ENCODE results near the gene DHRS11. TPM values are rescaled to one million over a fixed set of nuclear protein-coding genes. Genes with fewer than 3 reads are reported as not detected.

DHRS11 gene
- total RNA-seq, 1 experiment from 2014 or later = 12.9 TPM

DNA sequence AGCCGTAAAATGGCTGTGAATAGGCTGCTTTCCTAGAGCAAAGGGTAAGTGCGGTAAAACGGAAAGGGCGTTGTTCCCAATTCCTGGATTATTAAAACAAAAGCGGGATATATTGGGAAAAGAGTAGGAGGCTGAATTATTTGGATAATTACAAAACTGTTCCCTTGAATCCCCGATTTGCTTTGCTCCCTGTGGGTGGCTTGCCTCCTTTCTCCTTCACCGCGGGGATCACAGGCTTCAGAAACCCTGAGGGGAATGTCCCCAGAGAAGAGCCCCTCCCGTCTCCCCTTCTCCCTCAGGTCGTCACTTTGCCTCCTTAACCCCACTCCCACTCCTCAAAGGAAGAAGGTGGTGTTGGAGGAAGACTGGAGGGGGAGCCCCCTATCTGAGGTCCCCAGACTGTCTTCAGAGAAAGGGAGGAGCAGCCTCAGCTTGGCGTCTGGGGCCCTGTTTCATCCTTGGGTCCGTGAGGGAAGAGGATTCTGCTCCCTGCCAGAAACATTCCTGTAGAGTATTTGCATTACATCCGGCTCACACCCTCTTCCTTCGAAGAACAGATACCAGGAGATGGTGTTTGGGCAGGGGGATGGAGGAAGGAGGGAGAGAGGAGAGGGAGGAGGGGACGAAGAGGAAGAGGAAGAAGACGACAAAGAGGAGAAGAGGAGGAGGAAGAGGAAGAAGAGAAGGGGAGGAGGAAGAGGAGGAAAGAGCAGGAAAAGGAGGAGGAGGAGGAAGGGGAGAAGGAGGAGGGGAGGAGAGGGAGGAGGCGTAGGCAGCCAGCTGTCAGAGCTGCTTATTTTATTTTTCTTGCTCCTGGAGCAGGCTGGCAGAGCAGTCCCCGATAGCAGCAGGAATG lies 41.5 kb downstream of the DHRS11 start:
- in situ Hi-C loops (cut with HindIII; ENCODE audit: low pct_unique_long_range_greater_than_20kb, low sequenced_read_pairs) = no loop called here
- DNase-seq (ENCODE audit: low read depth, low spot score) = no peak

DNA sequence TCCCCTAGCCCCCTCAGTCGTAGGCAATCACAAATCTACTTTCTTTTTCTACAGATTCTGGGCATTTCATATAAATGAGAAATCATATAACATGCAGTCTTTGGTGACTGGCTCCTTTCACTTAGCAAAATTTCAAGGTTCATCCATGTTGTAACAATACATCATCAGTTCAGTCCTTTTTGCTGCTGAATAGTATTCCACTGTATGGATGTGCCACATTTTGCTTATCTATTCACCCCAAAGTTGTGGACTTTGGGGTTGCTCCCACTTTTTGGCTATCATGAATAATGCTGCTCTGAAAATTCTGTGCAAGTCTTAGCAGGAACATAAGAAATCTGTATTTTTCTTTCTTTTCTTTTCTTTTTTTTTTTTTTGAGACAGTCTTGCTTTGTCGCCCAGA lies 48.7 kb downstream of the DHRS11 start:
- in situ Hi-C loops (cut with HindIII; ENCODE audit: low pct_unique_long_range_greater_than_20kb, low sequenced_read_pairs) = no loop called here
- DNase-seq (ENCODE audit: low read depth, low spot score) = no peak

DNA sequence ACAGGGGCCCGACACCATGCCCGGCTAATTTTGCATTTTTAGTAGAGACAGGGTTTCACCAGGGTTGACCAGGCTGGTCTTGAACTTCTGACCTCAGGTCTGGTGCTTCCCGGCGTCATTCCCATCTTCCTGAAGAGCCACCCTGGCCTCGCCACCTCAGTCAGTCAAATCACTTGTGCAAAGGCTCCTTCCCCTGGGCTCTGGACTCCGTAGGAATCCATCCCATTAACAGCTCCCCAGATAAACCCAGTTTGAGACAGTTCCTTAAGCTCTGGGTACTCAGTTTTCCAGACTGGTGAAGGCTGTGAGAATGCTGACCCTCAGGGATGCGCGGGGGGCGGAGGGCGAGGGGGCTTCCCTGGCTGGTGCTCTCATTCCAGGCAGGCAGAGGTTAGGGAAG lies 49.2 kb downstream of the DHRS11 start:
- in situ Hi-C loops (cut with HindIII; ENCODE audit: low pct_unique_long_range_greater_than_20kb, low sequenced_read_pairs) = no loop called here

DNA sequence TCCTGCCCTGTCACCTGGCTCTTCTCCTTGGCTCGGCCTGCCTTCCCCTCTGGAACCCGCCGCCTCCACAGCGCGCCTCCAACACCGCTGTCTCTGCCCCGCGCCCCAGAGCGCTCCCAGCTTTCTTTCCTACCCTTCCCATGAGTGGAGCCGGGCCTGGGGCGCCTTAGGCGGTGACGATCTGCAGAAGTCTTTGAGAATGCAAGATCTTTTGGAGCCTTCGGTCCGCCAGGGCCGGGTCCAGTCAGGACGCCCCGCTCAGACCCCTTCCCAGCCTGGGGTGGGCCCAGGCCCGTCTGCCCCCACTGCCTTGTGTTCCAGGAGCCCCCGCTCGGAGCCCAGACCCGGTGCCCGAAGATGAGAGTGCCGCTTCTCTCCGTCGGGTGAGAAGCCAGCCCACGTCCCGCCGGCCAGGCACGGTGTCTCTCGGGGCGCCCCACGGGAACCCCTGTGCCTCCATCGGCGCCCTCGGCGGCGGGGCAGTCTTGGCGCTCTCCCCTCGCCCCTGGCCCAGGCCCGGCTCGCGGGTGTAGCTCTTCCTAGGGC lies 49.7 kb downstream of the DHRS11 start:
- in situ Hi-C loops (cut with HindIII; ENCODE audit: low pct_unique_long_range_greater_than_20kb, low sequenced_read_pairs) = no loop called here

More for the DNA sequence above, 49.2 kb downstream of the DHRS11 start:
- DNase-seq (ENCODE audit: low read depth, low spot score) = no peak

DNA sequence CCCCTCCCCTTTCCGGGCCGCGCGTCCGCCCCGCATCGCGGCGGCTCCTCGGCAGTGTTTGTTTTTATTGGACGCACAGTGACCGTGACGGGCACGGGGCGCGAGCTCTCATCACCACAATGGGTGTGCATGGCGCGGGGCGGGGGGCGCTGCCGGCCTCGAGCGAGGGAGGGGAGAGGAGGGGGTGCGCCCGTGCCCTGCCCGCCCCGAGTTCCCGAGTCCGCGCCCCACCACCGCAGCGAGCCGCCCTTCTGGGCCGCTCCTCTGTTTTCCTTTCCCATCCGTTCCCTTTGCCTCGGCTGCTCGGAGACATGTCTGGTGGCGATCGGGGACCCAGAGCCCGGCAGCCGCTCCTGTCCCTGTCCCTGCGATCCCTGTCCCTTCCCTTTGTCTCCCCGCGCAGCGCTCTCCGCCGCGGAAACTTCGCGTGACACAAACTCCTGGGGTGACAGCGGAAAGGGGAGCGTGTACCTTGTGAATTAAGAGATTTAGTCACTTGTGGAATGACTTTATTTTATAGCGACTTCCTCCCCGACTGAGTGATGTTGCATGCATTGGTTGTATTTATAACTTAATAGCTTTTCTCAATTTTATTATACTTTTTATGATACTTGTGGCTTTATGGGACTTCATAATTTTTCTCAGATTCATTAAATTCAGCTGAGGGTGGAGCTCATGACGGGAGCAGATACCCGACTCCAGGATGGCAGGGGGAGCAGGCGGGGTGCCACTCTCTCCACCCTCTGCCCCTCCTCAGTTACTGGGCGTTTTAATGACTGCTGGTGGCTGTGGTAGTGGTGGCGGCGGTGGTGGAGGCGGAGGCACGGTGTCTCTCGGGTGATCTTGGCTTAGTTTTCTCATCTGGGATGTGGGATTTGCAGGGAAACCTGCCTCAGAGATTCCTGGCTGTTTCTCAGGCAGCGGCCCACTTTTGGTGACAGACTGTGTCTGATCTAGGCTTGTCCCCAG lies 50.5 kb downstream of the DHRS11 start:
- in situ Hi-C loops (cut with HindIII; ENCODE audit: low pct_unique_long_range_greater_than_20kb, low sequenced_read_pairs) = no loop called here
- DNase-seq (ENCODE audit: low read depth, low spot score) = no peak

More for the DNA sequence above, 49.7 kb downstream of the DHRS11 start:
- DNase-seq (ENCODE audit: low read depth, low spot score) = no peak

DNA sequence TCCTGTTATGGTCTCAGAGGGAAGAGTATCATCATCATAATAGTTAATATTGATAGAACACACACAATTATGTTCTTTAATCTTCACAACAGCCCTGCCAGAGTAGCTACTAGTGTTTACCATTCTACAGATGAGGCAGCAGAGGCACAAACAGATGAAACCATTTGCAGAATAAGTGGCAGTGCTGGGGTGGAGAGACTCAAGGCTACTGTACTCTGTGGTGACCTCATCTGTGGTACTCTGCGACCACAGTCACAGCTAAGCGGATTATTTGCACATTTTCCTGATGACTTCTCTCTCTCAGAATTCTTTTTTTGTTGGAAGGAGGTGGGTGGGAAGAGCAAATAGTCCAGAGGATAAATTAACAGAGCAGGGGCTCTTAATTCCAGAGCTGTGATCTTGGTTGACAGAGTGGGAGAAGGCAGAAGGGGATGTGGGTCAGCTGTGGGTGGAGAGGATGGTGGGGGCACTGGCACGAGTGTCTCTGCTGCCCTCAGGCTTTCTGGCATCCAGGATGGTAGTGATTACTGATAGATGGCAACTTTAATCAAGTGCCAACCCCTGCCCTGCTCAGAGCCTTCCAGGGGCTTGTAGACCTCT lies 51.5 kb downstream of the DHRS11 start:
- in situ Hi-C loops (cut with HindIII; ENCODE audit: low pct_unique_long_range_greater_than_20kb, low sequenced_read_pairs) = no loop called here
- DNase-seq (ENCODE audit: low read depth, low spot score) = no peak

DNA sequence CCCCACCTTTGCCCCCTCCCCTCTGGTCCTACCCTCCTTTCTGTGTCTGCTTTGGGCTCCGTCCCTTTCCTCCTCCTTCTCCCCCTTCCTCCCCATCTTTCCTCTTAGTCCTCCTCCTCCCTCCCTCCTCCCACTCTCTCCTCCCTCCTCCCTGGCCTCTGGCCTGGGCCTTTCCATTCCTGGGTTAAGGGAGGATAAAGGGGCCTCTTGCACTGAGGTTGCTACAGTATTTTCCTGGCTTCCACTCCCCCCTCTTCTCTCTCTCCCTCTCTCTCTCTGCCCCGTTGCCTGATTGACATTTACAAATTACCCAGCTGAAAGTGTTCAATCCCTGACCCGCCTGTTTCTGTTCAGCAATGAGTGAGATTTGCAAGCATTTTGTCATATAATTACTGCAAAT lies 53.7 kb downstream of the DHRS11 start:
- no peak for DNase-seq (ENCODE audit: low read depth, low spot score)
- in situ Hi-C loops (cut with HindIII; ENCODE audit: low pct_unique_long_range_greater_than_20kb, low sequenced_read_pairs) = no loop called here

DNA sequence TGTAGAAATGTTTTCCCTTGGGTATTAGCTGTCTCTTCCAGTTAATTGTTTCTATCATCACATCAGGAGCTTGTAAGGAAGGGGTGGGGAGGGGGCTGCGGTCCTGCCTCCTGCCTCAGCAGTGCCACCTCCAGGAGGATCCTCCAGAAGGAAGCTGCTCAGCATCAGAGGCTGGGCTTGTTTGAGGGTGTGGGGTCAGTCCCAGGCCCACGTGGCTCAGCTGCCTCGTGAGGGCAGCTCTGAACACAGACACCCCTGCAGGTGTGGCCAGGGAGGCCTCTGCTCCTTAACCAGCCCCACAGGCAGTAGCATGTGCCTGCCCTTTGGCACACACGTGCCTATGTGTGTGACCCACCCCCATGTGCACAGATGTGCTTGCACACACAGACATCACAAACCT lies 56.0 kb downstream of the DHRS11 start:
- DNase-seq (ENCODE audit: low read depth, low spot score) = peak; percentile 27
- in situ Hi-C loops (cut with HindIII; ENCODE audit: low pct_unique_long_range_greater_than_20kb, low sequenced_read_pairs) = no loop called here

DNA sequence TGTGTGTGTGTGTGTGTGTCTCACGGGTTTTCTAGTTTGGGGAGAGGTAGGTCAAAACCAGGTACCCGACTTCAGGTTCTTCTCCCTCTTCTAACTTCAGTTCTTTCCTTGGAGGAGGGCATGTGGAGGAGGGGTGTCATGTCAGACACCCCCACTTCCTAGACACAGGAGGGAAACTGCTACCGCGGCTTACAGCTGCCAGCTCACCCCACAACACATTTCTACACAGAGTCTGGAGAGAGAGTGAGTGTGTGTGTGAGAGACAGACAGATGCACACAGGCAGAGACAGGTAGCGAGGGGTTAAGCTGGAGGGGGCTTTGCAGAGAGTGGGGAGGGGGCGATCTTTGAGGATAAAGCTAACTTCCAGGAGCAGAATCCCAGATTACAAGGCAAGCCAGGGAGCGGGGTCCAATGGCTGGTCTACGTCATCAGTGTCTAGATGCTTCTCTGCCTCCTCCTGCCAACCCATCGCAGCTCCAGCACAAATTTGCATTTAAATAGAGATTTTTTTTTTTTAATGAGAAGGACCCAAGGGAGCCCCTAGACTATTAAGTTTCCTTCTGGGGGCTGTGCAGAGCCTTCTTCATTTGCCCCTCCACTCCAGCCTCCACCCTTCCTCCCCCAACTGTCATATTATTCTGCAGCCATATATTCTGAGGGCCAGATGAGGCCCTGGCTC lies 58.6 kb downstream of the DHRS11 start:
- no peak for DNase-seq (ENCODE audit: low read depth, low spot score)
- in situ Hi-C loops (cut with HindIII; ENCODE audit: low pct_unique_long_range_greater_than_20kb, low sequenced_read_pairs) = no loop called here

Other genes with a start within 250 kb of the DHRS11 start
- gene TBC1D3H, start 203.4 kb upstream of the DHRS11 start, total RNA-seq (2014; rRNA removed; shearing (Covaris generic)) = not detected in 2 replicates
- gene ZNHIT3, start 105.2 kb upstream of the DHRS11 start, total RNA-seq (2014; rRNA removed; shearing (Covaris generic)) = 54.9 and 56.9 TPM in 2 replicates
- gene MYO19, start 57.0 kb upstream of the DHRS11 start, total RNA-seq (2014; rRNA removed; shearing (Covaris generic)) = 44.7 and 49.0 TPM in 2 replicates
- 15.7 and 16.7 TPM in 2 replicates for gene PIGW, start 56.9 kb upstream of the DHRS11 start, total RNA-seq (2014; rRNA removed; shearing (Covaris generic))
- gene GGNBP2, start 47.0 kb upstream of the DHRS11 start, total RNA-seq (2014; rRNA removed; shearing (Covaris generic)) = 42.8 and 46.9 TPM in 2 replicates
- gene MRM1, start 9.7 kb downstream of the DHRS11 start, total RNA-seq (2014; rRNA removed; shearing (Covaris generic)) = 15.8 and 16.3 TPM in 2 replicates

All from SK-MEL-5 (cell line).